Right lobe of liver (tissue), 4 donors: ENCODE measurements around the gene CCDC85C.

ENCODE experiments used
- POLR2A ChIP-seq: fragments of 450-650 bp; IDR thresholded peaks from one replicate; pipeline ENCODE4 v1.6.1; 2017; ENCODE audit warnings: antibody characterized with exemption, mild to moderate bottlenecking
- TF ChIP-seq, protein P1 (sequence below), 4 donors: fragments of 200-600 bp in 3 of 4; fragments of 450-650 bp in 1 of 4; IDR thresholded peaks; one replicate each; pipeline versions ENCODE4 v1.5.1 to v1.8.0; 2016 to 2022; ENCODE audit warnings: antibody characterized with exemption in 4 of 4, mild to moderate bottlenecking in 2 of 4
- donor health status: DM: no; HTN: no; CAD: no.
- donor health status: DM: no; HTN: no; CAD: no.
- donor health status: DM: no; HTN: yes; CAD: no.

DNA sequence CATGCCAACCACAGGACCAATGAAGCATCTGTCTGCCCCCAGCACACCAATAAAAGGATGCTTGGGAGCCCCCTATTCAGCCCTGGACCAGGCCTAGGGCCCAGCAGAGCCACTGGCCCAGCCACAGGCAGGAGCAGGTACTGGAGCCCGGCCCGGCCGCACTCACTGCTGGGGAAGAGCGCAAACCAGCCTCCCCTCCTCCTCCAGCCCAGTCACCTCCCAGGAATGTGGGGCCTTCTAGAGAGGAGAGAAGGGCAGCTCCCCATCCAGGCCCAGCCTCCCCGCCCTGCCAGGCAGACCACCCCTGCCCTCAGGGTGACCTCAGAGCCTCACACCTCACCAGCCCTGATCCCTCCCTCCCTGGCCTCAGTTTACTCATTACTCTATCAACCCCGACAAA is 66.6 kb downstream of the CCDC85C start:
- TF ChIP-seq POLR2A = no peak
- TF ChIP-seq, protein P1, sequence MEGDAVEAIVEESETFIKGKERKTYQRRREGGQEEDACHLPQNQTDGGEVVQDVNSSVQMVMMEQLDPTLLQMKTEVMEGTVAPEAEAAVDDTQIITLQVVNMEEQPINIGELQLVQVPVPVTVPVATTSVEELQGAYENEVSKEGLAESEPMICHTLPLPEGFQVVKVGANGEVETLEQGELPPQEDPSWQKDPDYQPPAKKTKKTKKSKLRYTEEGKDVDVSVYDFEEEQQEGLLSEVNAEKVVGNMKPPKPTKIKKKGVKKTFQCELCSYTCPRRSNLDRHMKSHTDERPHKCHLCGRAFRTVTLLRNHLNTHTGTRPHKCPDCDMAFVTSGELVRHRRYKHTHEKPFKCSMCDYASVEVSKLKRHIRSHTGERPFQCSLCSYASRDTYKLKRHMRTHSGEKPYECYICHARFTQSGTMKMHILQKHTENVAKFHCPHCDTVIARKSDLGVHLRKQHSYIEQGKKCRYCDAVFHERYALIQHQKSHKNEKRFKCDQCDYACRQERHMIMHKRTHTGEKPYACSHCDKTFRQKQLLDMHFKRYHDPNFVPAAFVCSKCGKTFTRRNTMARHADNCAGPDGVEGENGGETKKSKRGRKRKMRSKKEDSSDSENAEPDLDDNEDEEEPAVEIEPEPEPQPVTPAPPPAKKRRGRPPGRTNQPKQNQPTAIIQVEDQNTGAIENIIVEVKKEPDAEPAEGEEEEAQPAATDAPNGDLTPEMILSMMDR (IDR thresholded peaks at IDR 0.05) = no peak
